H9 (cell line): ENCODE data around the gene SLC25A12. TPM values are rescaled to one million over a fixed set of nuclear protein-coding genes. Genes with fewer than 3 reads are reported as not detected.

Source experiments
- DNase-seq: peaks from one replicate; pipeline ENCODE4 v3.0.0-alpha.2; 2017
- H2AFZ ChIP-seq: one replicate; pipeline ENCODE4 v1.6.1; 2013; ENCODE audit warnings: mild to moderate bottlenecking, low read length, control low read depth, moderate library complexity
- H2AK5ac ChIP-seq: 2 replicates; pipeline ENCODE4 v1.6.1; 2013; ENCODE audit warnings: low read length, control low read depth, mixed read lengths; ENCODE audit not compliant: insufficient read length
- H2BK120ac ChIP-seq: one replicate; pipeline ENCODE4 v1.6.1; 2013; ENCODE audit warnings: low read depth, mild to moderate bottlenecking, low read length, control low read depth, inconsistent platforms; ENCODE audit not compliant: poor library complexity, severe bottlenecking
- H2BK12ac ChIP-seq: 2 replicates; pipeline ENCODE4 v1.6.1; 2013; ENCODE audit warnings: low read length, control low read depth, mixed read lengths, low read depth; ENCODE audit not compliant: insufficient read length
- H2BK15ac ChIP-seq: 2 replicates; pipeline ENCODE4 v1.6.1; 2013; ENCODE audit warnings: low read depth, low read length, control low read depth
- H2BK20ac ChIP-seq: one replicate; pipeline ENCODE4 v1.6.1; 2013; ENCODE audit warnings: low read depth, mild to moderate bottlenecking, low read length, control low read depth, inconsistent platforms; ENCODE audit not compliant: poor library complexity, severe bottlenecking
- H2BK5ac ChIP-seq: 2 replicates; pipeline ENCODE4 v1.6.1; 2013; ENCODE audit warnings: low read length, control low read depth, mixed read lengths; ENCODE audit not compliant: insufficient read length
- H3K14ac ChIP-seq: 2 replicates; pipeline ENCODE4 v1.6.1; 2013; ENCODE audit warnings: low read length, control low read depth; ENCODE audit not compliant: insufficient read depth
- H3K18ac ChIP-seq: 2 replicates; pipeline ENCODE4 v1.6.1; 2013; ENCODE audit warnings: low read depth, mild to moderate bottlenecking, mixed read lengths, low read length, control low read depth; ENCODE audit not compliant: insufficient read length
- H3K23ac ChIP-seq: 2 replicates; pipeline ENCODE4 v1.6.1; 2013; ENCODE audit warnings: low read length, control low read depth, mixed read lengths, low read depth; ENCODE audit not compliant: insufficient read length
- H3K23me2 ChIP-seq: 2 replicates; pipeline ENCODE4 v1.6.1; 2013; ENCODE audit warnings: low read depth, mild to moderate bottlenecking, mixed read lengths, low read length, control low read depth; ENCODE audit not compliant: insufficient read length, poor library complexity, severe bottlenecking
- H3K27ac ChIP-seq: 2 replicates; pipeline ENCODE4 v1.5.1; 2013; ENCODE audit warnings: low read length, control low read depth, mixed read lengths, low read depth; ENCODE audit not compliant: insufficient read length
- H3K27me3 ChIP-seq: 2 replicates; pipeline ENCODE4 v1.6.1; 2013; ENCODE audit warnings: low read length, control low read depth, inconsistent platforms; ENCODE audit not compliant: insufficient read depth
- H3K4ac ChIP-seq: 2 replicates; pipeline ENCODE4 v1.6.1; 2013; ENCODE audit warnings: low read depth, mild to moderate bottlenecking, control low read depth, inconsistent platforms, low read length, moderate library complexity
- H3K4me1 ChIP-seq: 2 replicates; pipeline ENCODE4 v1.6.1; 2013; ENCODE audit warnings: low read length, control low read depth, inconsistent platforms; ENCODE audit not compliant: insufficient read depth
- H3K4me2 ChIP-seq: 2 replicates; pipeline ENCODE4 v1.6.1; 2013; ENCODE audit warnings: low read length, control low read depth, mixed read lengths; ENCODE audit not compliant: insufficient read length, insufficient read depth
- H3K56ac ChIP-seq: 2 replicates; pipeline ENCODE4 v1.6.1; 2013; ENCODE audit warnings: low read depth, mild to moderate bottlenecking, mixed read lengths, low read length, control low read depth; ENCODE audit not compliant: insufficient read length
- H3K79me1 ChIP-seq: 2 replicates; pipeline ENCODE4 v1.6.1; 2013; ENCODE audit warnings: low read depth, mild to moderate bottlenecking, moderate library complexity, low read length, control low read depth, inconsistent platforms; ENCODE audit not compliant: insufficient read depth, poor library complexity, severe bottlenecking
- H3K79me2 ChIP-seq: 2 replicates; pipeline ENCODE4 v1.6.1; 2013; ENCODE audit warnings: low read length, control low read depth, inconsistent platforms; ENCODE audit not compliant: insufficient read depth
- H3K9ac ChIP-seq: 2 replicates; pipeline ENCODE4 v1.6.1; 2013; ENCODE audit warnings: low read length, control low read depth, mixed read lengths; ENCODE audit not compliant: insufficient read length; ENCODE audit errors: extremely low read depth
- H3K9me3 ChIP-seq: one replicate; pipeline ENCODE4 v1.6.1; 2013; ENCODE audit warnings: low read depth, low read length, inconsistent platforms; ENCODE audit not compliant: control insufficient read depth
- H3T11ph ChIP-seq: one replicate; pipeline ENCODE4 v1.6.1; 2013; ENCODE audit warnings: mild to moderate bottlenecking, low read length, control low read depth, inconsistent platforms
- H4K20me1 ChIP-seq: one replicate; pipeline ENCODE4 v1.6.1; 2013; ENCODE audit not compliant: control insufficient read depth, insufficient read length, insufficient read depth
- H4K5ac ChIP-seq: 2 replicates; pipeline ENCODE4 v1.6.1; 2013; ENCODE audit warnings: low read depth, mild to moderate bottlenecking, mixed read lengths, low read length, control low read depth; ENCODE audit not compliant: insufficient read length
- H4K8ac ChIP-seq: replicated peaks from 2 replicates; pipeline ENCODE4 v1.6.1; 2013; ENCODE audit warnings: low read length, control low read depth, mixed read lengths, low read depth; ENCODE audit not compliant: insufficient read length
- H4K91ac ChIP-seq: 2 replicates; pipeline ENCODE4 v1.6.1; 2013; ENCODE audit warnings: low read depth, mild to moderate bottlenecking, moderate library complexity, mixed read lengths, low read length, control low read depth; ENCODE audit not compliant: insufficient read length
- H3K27ac Mint-ChIP-seq, 3 experiments: 2 replicates in 2 of 3; 3 replicates in 1 of 3; pipeline ENCODE4 v1.8.0; 2020 to 2021; ENCODE audit warnings: mixed read lengths in 3 of 3, mild to moderate bottlenecking in 1 of 3, moderate library complexity in 1 of 3
- H3K27me3 Mint-ChIP-seq: 2 replicates; pipeline ENCODE4 v1.8.0; 2021; ENCODE audit warnings: low read depth, mild to moderate bottlenecking, moderate library complexity, mixed read lengths
- H3K36me3 Mint-ChIP-seq, 3 experiments: 2 replicates in 2 of 3; 3 replicates in 1 of 3; pipeline ENCODE4 v1.8.0; 2020 to 2021; ENCODE audit warnings: low read depth in 3 of 3, mixed read lengths in 3 of 3; ENCODE audit not compliant: insufficient read depth in 1 of 3
- H3K4me1 Mint-ChIP-seq, 2 experiments: 2 replicates each; pipeline ENCODE4 v1.8.0; 2020; ENCODE audit warnings: mixed read lengths in 2 of 2
- H3K4me3 Mint-ChIP-seq, 2 experiments: 2 replicates in 1 of 2; 3 replicates in 1 of 2; pipeline ENCODE4 v1.8.0; 2020 to 2021; ENCODE audit warnings: mild to moderate bottlenecking in 2 of 2, mixed read lengths in 2 of 2, moderate library complexity in 1 of 2
- H3K9me3 Mint-ChIP-seq, 2 experiments: 2 replicates in 1 of 2; 3 replicates in 1 of 2; pipeline ENCODE4 v1.8.0; 2020; ENCODE audit warnings: mild to moderate bottlenecking in 2 of 2, mixed read lengths in 2 of 2, moderate library complexity in 1 of 2
- WGBS: extraction: QIAGEN DNeasy Blood & Tissue Kit; methylation state at CpG from one replicate; pipeline ENCODE4 v1.1.7; 2013; ENCODE audit warnings: missing lambda C conversion rate, low lambda C conversion rate, mixed read lengths; ENCODE audit not compliant: insufficient read length; ENCODE audit errors: extremely low coverage; 5-methylcytosine and 5-hydroxymethylcytosine counted together
- total RNA-seq: library from RNA; stranded (reverse); gene quantifications from 2 replicates; pipeline ENCODE4 v1.2.1, GENCODE V29; 2021
- TF ChIP-seq, protein P1 (sequence below): fragments of 200-600 bp; sonication (generic); conservative IDR thresholded peaks from 3 replicates; pipeline ENCODE4 v1.8.0; 2021; ENCODE audit warnings: antibody characterized with exemption, mild to moderate bottlenecking

Gene SLC25A12
- total RNA-seq, 1 experiment from 2014 or later, result 10.1 TPM

- no peak overlapping the region for H3K27ac ChIP-seq
- no peak overlapping the region for H3K14ac ChIP-seq
- H3K4ac ChIP-seq, result no peak overlapping the region
- DNase-seq, result no peak
- WGBS, result no CpG with 5 or more reads among the region's 2 CpGs
- no peak overlapping the region for H4K91ac ChIP-seq
- no peak overlapping the region for H3K18ac ChIP-seq
- no peak overlapping the region for H2AFZ ChIP-seq
- H3K23me2 ChIP-seq, result no peaks in the 10 kb centered on the region
- H2BK15ac ChIP-seq, result no peak overlapping the region
- Mint-ChIP-seq H3K9me3 (peaks cover 0 to 2% of the 10 kb centered on the region in 2 experiments; a peak in 1 of 5 replicates), H3K27me3 (no peaks in the 10 kb centered on the region), H3K4me1 (no peaks in the 10 kb centered on the region), H3K4me3 (no peak overlapping the region), H3K36me3 (peaks cover 10 to 24% (median 19%) of the 10 kb centered on the region in 3 experiments; a peak in 6 of 7 replicates), H3K27ac (no peak overlapping the region)
- H2AK5ac ChIP-seq, result no peak overlapping the region
- H4K5ac ChIP-seq, result no peak overlapping the region
- no peak overlapping the region for H4K8ac ChIP-seq
- no peaks in the 10 kb centered on the region for H3K79me2 ChIP-seq
- H3K79me1 ChIP-seq, result no peaks in the 10 kb centered on the region
- no peaks in the 10 kb centered on the region for H3K27me3 ChIP-seq
- H3T11ph ChIP-seq, result no peak overlapping the region
- TF ChIP-seq, protein P1, sequence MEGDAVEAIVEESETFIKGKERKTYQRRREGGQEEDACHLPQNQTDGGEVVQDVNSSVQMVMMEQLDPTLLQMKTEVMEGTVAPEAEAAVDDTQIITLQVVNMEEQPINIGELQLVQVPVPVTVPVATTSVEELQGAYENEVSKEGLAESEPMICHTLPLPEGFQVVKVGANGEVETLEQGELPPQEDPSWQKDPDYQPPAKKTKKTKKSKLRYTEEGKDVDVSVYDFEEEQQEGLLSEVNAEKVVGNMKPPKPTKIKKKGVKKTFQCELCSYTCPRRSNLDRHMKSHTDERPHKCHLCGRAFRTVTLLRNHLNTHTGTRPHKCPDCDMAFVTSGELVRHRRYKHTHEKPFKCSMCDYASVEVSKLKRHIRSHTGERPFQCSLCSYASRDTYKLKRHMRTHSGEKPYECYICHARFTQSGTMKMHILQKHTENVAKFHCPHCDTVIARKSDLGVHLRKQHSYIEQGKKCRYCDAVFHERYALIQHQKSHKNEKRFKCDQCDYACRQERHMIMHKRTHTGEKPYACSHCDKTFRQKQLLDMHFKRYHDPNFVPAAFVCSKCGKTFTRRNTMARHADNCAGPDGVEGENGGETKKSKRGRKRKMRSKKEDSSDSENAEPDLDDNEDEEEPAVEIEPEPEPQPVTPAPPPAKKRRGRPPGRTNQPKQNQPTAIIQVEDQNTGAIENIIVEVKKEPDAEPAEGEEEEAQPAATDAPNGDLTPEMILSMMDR, result no peak
- no peaks in the 10 kb centered on the region for H4K20me1 ChIP-seq
- no peak overlapping the region for H3K9ac ChIP-seq
- H3K23ac ChIP-seq, result no peak overlapping the region
- no peak overlapping the region for H2BK12ac ChIP-seq
- no peak overlapping the region for H3K56ac ChIP-seq
- H2BK20ac ChIP-seq, result no peak overlapping the region
- no peak overlapping the region for H2BK120ac ChIP-seq
- H2BK5ac ChIP-seq, result no peak overlapping the region
- no peaks in the 10 kb centered on the region for H3K4me1 ChIP-seq
- no peaks in the 10 kb centered on the region for H3K9me3 ChIP-seq
- no peak overlapping the region for H3K4me2 ChIP-seq
Observed at GRCh38 chr2:171841996-171842395, 52.0 kb downstream of the SLC25A12 start.
